GM12878 (cell line): ENCODE measurements around the gene ASH1L. TPM values are rescaled to one million over a fixed set of nuclear protein-coding genes. Genes with fewer than 3 reads are reported as not detected.

Experiments
- CBFB ChIP-seq: IDR thresholded peaks from 2 replicates; pipeline ENCODE4 v1.6.1; 2016; ENCODE audit warnings: antibody characterized with exemption, low read depth
- CBX5 ChIP-seq: sonication (generic); IDR thresholded peaks from 2 replicates; pipeline ENCODE4 v1.6.1; 2016; ENCODE audit warnings: low read depth, moderate library complexity, mild to moderate bottlenecking, inconsistent platforms
- ETV6 ChIP-seq, 2 experiments: fragments of 450-650 bp in 1 of 2; IDR thresholded peaks in 1 of 2; conservative IDR thresholded peaks in 1 of 2; 2 replicates each; pipeline ENCODE4 v1.6.1; 2014; ENCODE audit warnings: antibody characterized with exemption in 1 of 2, borderline replicate concordance in 1 of 2, low read depth in 1 of 2, mild to moderate bottlenecking in 1 of 2, moderate library complexity in 1 of 2
- IKZF2 ChIP-seq, 2 experiments: fragments of 450-650 bp; IDR thresholded peaks; 2 replicates each; pipeline ENCODE4 v1.6.1; 2017; ENCODE audit warnings: mild to moderate bottlenecking in 2 of 2, moderate library complexity in 2 of 2
- LARP7 ChIP-seq: fragments of 450-650 bp; IDR thresholded peaks from 2 replicates; pipeline ENCODE4 v1.6.1; 2017; ENCODE audit warnings: mild to moderate bottlenecking
- MXI1 ChIP-seq: fragments of 150-350 bp; IDR thresholded peaks from 2 replicates; pipeline ENCODE4 v1.6.1; 2011; ENCODE audit warnings: low read depth, mild to moderate bottlenecking, inconsistent platforms, low read length, improper control_type of control experiment
- NR2C1 ChIP-seq: fragments of 450-650 bp; IDR thresholded peaks from 2 replicates; pipeline ENCODE4 v1.6.1; 2017; ENCODE audit warnings: antibody characterized with exemption, mild to moderate bottlenecking, moderate library complexity
- PBX3 ChIP-seq: IDR thresholded peaks from 2 replicates; pipeline ENCODE4 v1.6.1; 2011; ENCODE audit warnings: mild to moderate bottlenecking, low read depth, low read length, moderate library complexity; ENCODE audit not compliant: insufficient replicate concordance
- RAD21 ChIP-seq: IDR thresholded peaks from 2 replicates; pipeline ENCODE4 v1.6.1; 2011; ENCODE audit warnings: mild to moderate bottlenecking, low read depth, low read length, moderate library complexity; ENCODE audit not compliant: insufficient read depth
- SMAD1 ChIP-seq: fragments of 450-650 bp; IDR thresholded peaks from 2 replicates; pipeline ENCODE4 v1.6.1; 2018; ENCODE audit warnings: mild to moderate bottlenecking, low read depth; ENCODE audit not compliant: partially characterized antibody
- STAT3 ChIP-seq: IDR thresholded peaks from 2 replicates; pipeline ENCODE4 v1.6.1; 2011; ENCODE audit warnings: low read depth, low read length, improper control_type of control experiment
- SUZ12 ChIP-seq: fragments of 200-600 bp; sonication (generic); IDR thresholded peaks from one replicate; pipeline ENCODE4 v1.6.1; 2018; ENCODE audit warnings: antibody characterized with exemption, mild to moderate bottlenecking; ENCODE audit not compliant: unreplicated experiment
- WRNIP1 ChIP-seq: IDR thresholded peaks from 2 replicates; pipeline ENCODE4 v1.6.1; 2011; ENCODE audit warnings: low read depth, low read length, improper control_type of control experiment, borderline replicate concordance
- YY1 ChIP-seq: IDR thresholded peaks from 2 replicates; pipeline ENCODE4 v1.6.1; 2011; ENCODE audit warnings: low read depth, mild to moderate bottlenecking, low read length
- ZSCAN29 ChIP-seq: fragments of 450-650 bp; IDR thresholded peaks from 2 replicates; pipeline ENCODE4 v1.6.1; 2017; ENCODE audit warnings: mild to moderate bottlenecking, moderate library complexity
- polyA plus RNA-seq, 11 experiments: library from polyadenylated mRNA; depleted of rRNA in 4 of 11; unstranded in 6 of 11; stranded (reverse) in 5 of 11; fragments of >200 nt; fragmentation: Nextera tagmentation in 4 of 11; fragmentation: Illumina TruSeq in 1 of 11; extraction: Ambion mirVana in 4 of 11; extraction: Trizol in 1 of 11; gene quantifications; 1 replicate in 1 of 11; 2 replicates in 10 of 11; pipeline versions ENCODE4 v1.2.1 to v1.2.3, GENCODE V29; 2011 to 2016; ENCODE audit warnings: inconsistent platforms in 2 of 11, missing spikeins in 2 of 11, low read depth in 1 of 11
- total RNA-seq, 4 experiments: library from RNA; depleted of rRNA in 3 of 4; stranded (reverse); fragments of >200 nt in 3 of 4; fragmentation: Illumina TruSeq in 1 of 4; extraction: Trizol in 1 of 4; gene quantifications; 2 replicates each; pipeline versions ENCODE4 v1.2.1 to v1.2.3, GENCODE V29; 2013 to 2021

ASH1L gene
- total and polyA plus RNA-seq, 10 of the 15 experiments (the other 5 are each of a cell fraction or from before 2014, with no cell fraction given) = 1.7 to 23.9 (median 16.6) TPM

- TF ChIP-seq ETV6 (conservative IDR thresholded peaks at IDR 0.05 in 1 of 2, IDR thresholded peaks at IDR 0.05 in 1 of 2; ENCODE audit: borderline replicate concordance in 1 of 2, low read depth in 1 of 2) = no peak
- TF ChIP-seq STAT3 = no peak
- no peak for TF ChIP-seq PBX3
- no peak for TF ChIP-seq MXI1
- TF ChIP-seq CBX5 = no peak
- no peak for TF ChIP-seq WRNIP1
- TF ChIP-seq SUZ12 = no peak
- no peak for TF ChIP-seq ZSCAN29
- TF ChIP-seq LARP7 = no peak
- TF ChIP-seq CBFB = no peak
- peak; percentile 58 for TF ChIP-seq YY1
- no peak for TF ChIP-seq NR2C1
- 0 out of 4 replicates have a peak, but pooled peaks of 1 of the 2 experiments have one; percentile 37 for TF ChIP-seq IKZF2 (IDR thresholded peaks at IDR 0.05)
- no peak for TF ChIP-seq SMAD1
- TF ChIP-seq RAD21 = no peak
- TF ChIP-seq, all 136 proteins: peak for 5
Measured at GRCh38 chr1:155463865-155464650, 98.5 kb downstream of the ASH1L start (continued).
